Subcutaneous adipose tissue (tissue), 4 donors: ENCODE results near the gene FSTL4. TPM values are rescaled to one million over a fixed set of nuclear protein-coding genes. Genes with fewer than 3 reads are reported as not detected.

Source experiments
- total RNA-seq, 4 donors: library from RNA; depleted of rRNA; stranded (reverse); fragments of >200 nt; gene quantifications; one replicate each; pipeline ENCODE4 v1.1.0, GENCODE V29; 2016
- TF ChIP-seq, protein P1 (sequence below): fragments of 450-650 bp; IDR thresholded peaks from one replicate; pipeline ENCODE4 v1.5.1; 2016; ENCODE audit warnings: low read depth, mild to moderate bottlenecking, control low read depth, antibody characterized with exemption, moderate library complexity

Gene FSTL4
- total RNA-seq, 4 donors from 2014 or later = not detected

DNA sequence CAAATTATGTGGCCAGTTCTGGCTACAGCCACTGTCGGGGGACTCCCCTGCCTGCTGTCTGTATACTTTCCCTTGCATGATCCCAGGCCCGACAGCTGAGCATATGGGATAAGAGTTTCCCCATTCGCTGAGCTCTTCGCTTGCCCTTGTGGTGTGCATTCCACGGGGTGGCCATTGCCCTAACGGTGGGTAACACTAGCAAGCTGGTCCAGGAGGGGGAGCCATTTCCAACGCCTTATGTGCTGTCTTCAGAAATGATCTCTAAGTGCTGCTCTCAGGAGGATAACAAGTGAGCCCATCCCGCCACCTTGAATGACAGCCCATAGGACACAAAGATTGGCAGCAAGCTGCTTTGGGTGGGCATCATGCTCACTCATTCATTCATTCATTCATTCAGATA is 190.9 kb downstream of the FSTL4 start:
- TF ChIP-seq, protein P1, sequence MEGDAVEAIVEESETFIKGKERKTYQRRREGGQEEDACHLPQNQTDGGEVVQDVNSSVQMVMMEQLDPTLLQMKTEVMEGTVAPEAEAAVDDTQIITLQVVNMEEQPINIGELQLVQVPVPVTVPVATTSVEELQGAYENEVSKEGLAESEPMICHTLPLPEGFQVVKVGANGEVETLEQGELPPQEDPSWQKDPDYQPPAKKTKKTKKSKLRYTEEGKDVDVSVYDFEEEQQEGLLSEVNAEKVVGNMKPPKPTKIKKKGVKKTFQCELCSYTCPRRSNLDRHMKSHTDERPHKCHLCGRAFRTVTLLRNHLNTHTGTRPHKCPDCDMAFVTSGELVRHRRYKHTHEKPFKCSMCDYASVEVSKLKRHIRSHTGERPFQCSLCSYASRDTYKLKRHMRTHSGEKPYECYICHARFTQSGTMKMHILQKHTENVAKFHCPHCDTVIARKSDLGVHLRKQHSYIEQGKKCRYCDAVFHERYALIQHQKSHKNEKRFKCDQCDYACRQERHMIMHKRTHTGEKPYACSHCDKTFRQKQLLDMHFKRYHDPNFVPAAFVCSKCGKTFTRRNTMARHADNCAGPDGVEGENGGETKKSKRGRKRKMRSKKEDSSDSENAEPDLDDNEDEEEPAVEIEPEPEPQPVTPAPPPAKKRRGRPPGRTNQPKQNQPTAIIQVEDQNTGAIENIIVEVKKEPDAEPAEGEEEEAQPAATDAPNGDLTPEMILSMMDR = no peak

DNA sequence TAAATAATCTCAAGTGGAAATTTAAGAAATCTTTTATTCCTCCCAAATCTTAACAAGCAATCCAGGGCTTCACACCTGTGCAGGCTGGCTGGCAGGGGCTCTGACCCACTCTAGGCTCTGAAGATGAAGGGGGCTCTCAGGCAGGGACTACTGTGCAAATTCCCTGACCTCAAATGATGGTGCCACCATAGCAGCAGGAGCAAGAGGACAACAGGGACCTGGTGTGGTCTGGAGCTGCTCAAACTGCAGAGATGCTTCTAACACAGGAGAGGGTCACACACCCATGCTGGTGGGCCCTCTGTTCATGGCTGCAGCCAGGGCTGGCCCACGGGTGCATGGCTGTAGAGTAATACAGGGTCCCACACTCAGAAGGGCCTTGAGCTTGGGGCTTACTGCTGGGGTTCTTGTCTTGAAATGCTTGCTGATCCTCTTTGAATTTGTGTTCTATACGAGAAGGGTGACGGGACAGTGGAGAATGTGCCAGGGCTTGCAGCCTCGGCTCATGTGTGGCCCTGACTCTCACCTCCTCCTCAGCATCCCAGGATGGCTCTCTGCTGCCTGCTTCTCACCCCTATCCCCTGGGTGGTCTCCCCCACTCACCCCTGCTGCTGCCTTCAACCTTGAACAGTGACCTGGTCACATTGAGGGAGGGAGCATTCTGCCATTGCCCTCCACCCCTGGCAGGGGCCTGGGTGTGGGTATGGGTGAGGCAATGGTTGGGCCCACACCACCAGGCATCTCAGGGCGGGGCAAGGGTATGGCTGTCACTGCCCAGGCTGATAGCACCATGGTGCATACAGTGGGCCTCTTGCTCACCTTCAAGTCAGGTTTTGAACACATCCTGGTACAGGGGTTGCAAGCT is 191.7 kb downstream of the FSTL4 start:
- TF ChIP-seq, protein P1 = no peak

DNA sequence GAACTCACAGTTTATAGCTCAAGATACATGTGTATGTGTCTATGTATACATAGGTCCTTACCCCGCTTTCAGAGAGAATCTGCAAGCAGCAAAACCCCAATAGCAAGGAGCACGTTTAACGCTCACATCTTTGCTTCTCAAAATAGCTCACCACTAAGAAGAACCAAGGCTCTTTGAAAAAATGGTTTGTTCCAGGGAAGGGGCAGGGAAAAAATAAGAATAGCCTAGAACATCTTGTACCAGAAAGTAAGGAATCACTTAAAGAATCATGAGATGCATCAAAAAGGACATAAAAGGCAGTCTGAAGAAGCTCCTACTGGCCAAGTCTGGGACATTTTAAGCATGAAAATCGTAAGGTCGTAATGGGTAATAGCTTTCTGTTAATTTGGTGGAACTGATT is 196.4 kb downstream of the FSTL4 start:
- TF ChIP-seq, protein P1 = no peak

DNA sequence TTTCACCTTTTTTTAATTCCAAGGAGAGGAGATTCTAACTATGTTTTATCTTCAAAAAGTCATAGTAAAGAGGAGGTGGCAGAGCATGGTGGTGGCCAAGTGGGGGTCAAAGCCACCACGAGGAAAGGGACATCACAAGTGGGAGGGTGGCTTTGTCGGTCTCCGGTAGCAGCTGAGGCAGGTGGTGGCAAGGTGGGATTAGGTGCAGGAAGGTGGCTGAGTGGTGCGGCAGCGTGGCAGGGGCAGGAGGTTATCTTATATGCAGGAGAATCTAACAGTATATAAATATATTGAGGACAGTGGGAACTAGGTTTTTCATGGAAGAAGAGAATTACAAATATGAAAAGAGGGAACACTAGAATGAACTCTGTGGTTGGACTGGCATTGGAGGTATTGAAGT is 196.8 kb downstream of the FSTL4 start:
- TF ChIP-seq, protein P1 = no peak

DNA sequence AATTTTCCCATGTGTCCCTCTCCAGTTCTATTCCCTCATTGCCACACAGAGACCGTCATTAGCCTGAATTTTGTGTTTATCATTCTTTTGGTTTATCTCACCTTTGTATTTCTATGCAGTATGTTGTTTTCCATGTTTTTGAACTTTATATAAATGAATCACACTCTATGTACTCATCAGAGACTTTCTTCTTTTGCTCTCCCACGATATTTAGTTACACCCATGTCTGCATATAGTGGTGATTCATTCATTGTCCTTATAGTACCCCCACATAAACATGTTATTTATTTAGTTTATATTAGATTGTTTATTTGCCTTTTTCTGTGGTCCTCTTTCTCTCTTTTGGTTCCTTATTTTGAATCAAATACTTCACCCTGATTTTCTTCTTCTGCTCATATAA is 199.7 kb downstream of the FSTL4 start:
- TF ChIP-seq, protein P1 = no peak

DNA sequence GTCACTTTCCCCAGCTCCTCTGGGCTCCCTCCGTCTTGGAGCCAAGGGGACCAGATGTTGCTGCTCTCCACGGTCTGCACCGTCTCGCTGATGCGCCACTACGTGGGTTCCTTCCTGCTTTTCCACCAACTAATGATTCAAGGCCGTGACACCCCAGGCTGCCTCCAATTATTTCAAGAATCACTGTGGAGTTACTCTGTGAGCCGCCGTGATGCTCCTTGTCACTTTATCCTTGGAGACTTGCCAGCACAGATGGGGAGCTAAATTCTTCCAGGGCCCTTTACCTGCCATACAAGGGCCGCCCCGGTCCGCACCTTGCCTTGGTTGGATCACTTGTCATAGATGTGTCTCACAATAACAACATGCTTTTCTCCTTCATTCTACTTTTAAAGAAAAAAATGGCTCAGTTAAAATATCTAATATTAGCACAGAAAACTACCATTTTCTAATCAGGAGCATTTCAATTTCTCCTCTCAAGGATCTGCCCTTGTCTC is 202.0 kb downstream of the FSTL4 start:
- TF ChIP-seq, protein P1 = no peak

DNA sequence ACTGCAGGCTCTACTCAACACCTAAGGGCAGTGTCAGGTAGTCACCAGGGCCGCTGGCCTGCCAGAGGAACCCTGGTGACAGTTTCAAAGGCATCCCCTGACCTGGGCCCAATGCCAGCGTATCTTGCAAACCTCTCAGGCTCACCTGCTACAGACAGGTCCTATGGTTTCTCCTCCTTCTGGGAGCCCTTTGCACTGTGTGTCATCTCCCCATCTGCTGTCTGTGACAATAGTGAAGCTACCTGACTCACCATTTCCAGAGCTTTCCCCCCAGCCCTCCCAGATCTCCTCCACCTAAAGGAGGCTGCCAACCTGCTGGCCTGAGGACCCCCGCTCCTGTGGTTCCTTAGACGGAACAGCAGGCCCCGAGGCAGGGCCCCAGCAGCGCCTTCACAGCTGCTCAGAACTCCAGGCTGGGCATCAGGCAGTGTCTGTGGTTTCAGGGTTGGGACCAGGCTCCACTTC is 203.1 kb downstream of the FSTL4 start:
- TF ChIP-seq, protein P1 = no peak
